AG09309 (cell line): ENCODE results near the gene MYOF.
"Not testable (repeated sequence)": the region's sequence is repeated elsewhere in the genome, so short reads cannot be mapped to it uniquely, and the experiment has no call there.

ENCODE experiments used
- DNase-seq: peaks from one replicate; pipeline ENCODE4 v3.0.0-alpha.2; 2010; ENCODE audit warnings: low read depth
- H3K4me3 ChIP-seq: 2 replicates; pipeline ENCODE4 v1.5.1; 2011; ENCODE audit warnings: mild to moderate bottlenecking, low read depth, low read length, moderate library complexity; ENCODE audit not compliant: control insufficient read depth
- CTCF ChIP-seq: IDR thresholded peaks from 2 replicates; pipeline ENCODE4 v1.5.1; 2011; ENCODE audit warnings: mild to moderate bottlenecking, low read depth, low read length, inconsistent platforms; ENCODE audit not compliant: insufficient read depth, control insufficient read depth; ENCODE audit errors: missing control alignments

Gene MYOF

GRCh38 chr10:93330824-93331223 is 151.3 kb downstream of the MYOF start:
- no peak overlapping the region for H3K4me3 ChIP-seq
- no peak for DNase-seq
- no peak for TF ChIP-seq CTCF

- H3K4me3 ChIP-seq = no peak overlapping the region
- TF ChIP-seq CTCF = no peak
- DNase-seq = no peak
These were observed 162.2 kb downstream of the MYOF start for GRCh38 chr10:93319896-93320295.

GRCh38 chr10:93319096-93319495 is 163.0 kb downstream of the MYOF start:
- H3K4me3 ChIP-seq = no peak overlapping the region
- TF ChIP-seq CTCF = no peak
- DNase-seq = no peak

DNA sequence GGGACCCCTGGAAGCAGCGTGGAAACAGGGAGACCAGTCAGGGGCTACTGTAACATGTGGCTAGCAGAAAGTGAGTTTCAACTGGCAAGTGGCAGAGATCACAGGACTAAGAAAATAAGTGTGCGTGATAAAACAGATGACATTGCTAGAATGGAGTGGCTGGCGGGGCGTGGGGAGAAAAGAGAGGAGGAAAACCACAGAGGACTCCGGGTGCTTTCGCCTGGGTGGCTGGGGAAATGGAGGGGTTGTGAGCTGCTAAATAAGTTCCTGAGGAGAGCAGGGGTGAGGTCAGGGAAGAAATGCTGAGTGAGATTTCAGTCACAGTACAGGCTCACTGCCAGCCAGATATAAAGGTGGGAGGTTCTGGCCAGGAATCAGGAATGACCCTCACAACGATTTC is 166.9 kb downstream of the MYOF start:
- no peak for TF ChIP-seq CTCF
- no peak for DNase-seq
- no peak overlapping the region for H3K4me3 ChIP-seq

DNA sequence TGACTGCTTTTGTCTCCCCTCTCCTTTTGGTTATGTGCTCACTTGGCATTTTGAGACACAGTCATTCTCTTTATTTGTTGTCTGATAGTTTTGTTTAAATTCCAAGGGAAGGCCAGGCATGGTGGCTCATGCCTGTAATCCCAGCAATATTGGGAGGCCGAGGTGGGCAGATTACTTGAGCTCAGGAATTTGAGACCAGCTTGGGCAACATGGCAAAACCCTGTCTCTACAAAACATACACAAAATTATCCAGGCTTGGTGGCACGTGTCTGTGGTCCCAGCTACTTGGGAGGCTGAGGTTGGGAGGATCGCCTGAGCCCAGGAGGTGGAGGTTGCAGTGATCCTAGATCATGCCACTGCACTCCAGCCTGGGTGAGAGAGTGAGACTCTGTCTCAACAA is 167.5 kb downstream of the MYOF start:
- not testable (repeated sequence) for DNase-seq, H3K4me3 ChIP-seq

DNA sequence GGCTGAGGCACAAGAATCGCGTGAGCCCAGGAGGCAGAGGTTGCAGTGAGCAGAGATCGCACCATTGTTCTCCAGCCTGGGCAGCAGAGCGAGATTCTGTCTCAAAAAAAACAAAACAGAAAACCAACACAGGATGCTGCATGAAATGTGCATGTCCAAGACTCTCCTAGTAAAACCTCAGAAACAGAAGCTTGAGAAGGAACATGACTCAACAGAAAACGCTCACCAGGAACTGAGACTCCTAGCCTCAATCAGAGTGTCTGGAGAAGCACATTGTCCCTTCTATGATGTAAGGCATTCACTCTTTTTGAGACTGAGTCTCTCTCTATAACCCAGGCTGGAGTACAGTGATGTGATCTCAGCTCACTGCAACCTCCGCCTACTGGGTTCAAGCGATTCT is 168.3 kb downstream of the MYOF start:
- no peak for TF ChIP-seq CTCF
- no peak for DNase-seq
- H3K4me3 ChIP-seq = no peak overlapping the region

- no peak for DNase-seq
- no peak overlapping the region for H3K4me3 ChIP-seq
- no peak for TF ChIP-seq CTCF
These were observed 173.1 kb downstream of the MYOF start for GRCh38 chr10:93309062-93309461.

- no peak overlapping the region for H3K4me3 ChIP-seq
- no peak for DNase-seq
- TF ChIP-seq CTCF = no peak
These were observed 177.0 kb downstream of the MYOF start for GRCh38 chr10:93305122-93305521.
